ENCODE data around the gene EGLN2.

DNA sequence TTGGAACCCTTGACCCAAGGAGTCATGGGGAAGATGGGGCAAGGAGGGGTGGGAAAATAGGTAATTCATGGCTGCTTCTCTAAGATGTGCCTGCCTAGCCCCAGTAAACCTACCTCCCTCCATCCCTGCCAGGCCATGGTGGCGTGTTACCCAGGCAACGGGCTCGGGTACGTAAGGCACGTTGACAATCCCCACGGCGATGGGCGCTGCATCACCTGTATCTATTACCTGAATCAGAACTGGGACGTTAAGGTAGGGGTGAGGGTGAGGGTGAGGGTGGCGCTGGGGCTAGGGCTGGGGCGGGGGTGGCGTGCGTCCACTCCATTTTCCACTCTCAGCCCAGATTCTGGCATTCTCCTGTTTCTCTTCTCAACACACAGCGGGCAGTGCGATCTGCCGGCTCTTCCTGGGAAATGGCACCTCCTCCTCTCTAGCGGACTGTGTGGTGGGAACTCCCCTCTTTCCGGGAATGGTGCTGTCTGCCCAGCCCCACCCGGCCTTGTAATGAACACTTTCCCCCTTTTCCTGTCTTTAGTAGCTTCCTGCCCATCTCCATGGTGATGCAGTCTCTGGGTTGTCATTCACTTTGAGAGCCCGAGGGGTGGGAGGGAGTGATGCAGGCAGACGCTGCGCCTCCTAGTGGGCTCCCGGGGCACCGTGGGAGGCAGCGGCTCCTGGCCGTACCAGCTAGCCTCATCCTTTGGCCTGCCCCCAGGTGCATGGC lies 7.6 kb downstream of the EGLN2 start:
- peak; percentile 92 for TF ChIP-seq CTCF (conservative IDR thresholded peaks at IDR 0.05; ENCODE audit: low read depth, low read length)
- TF ChIP-seq ELK1 (IDR thresholded peaks at IDR 0.05; ENCODE audit: borderline replicate concordance, low read depth, low read length) = no peak
- TF ChIP-seq MAZ (IDR thresholded peaks at IDR 0.05; ENCODE audit: borderline replicate concordance, low read depth, low read length) = peak; percentile 98
- TF ChIP-seq USF2 (IDR thresholded peaks at IDR 0.05; ENCODE audit: low read depth, low read length) = no peak
- no peak for TF ChIP-seq RCOR1 (IDR thresholded peaks at IDR 0.05; ENCODE audit: insufficient replicate concordance, low read length)
- TF ChIP-seq SMC3 (IDR thresholded peaks at IDR 0.05; ENCODE audit: low read depth, low read length) = peak; percentile 74
- no peak for TF ChIP-seq RFX5 (IDR thresholded peaks at IDR 0.05; ENCODE audit: low read depth, low read length)
- no peak for TF ChIP-seq NFE2L2 (IDR thresholded peaks at IDR 0.05; ENCODE audit: low read depth, low read length)
- peak; percentile 83 for TF ChIP-seq BHLHE40 (IDR thresholded peaks at IDR 0.05; ENCODE audit: low read depth, low read length)
- no peak for TF ChIP-seq CEBPB (IDR thresholded peaks at IDR 0.05; ENCODE audit: low read depth, low read length)
- no peak for TF ChIP-seq POLR2A (IDR thresholded peaks at IDR 0.05; ENCODE audit: low read depth, low read length)
- TF ChIP-seq CHD1 (IDR thresholded peaks at IDR 0.05; ENCODE audit: low read depth, low read length) = no peak
